ENCODE results near the gene AARS2.
"Not testable (repeated sequence)": the region's sequence is repeated elsewhere in the genome, so short reads cannot be mapped to it uniquely, and the experiment has no call there.

The AARS2 gene

GRCh38 chr6:44339301-44339700, 26.2 kb upstream of the AARS2 start:
- H3K27me3 Mint-ChIP-seq: peaks cover 42% of the 10 kb centered on the region
- no peak for ATAC-seq
- H3K4me1 Mint-ChIP-seq: no peaks in the 10 kb centered on the region
- H3K27ac Mint-ChIP-seq: no peak overlapping the region
- no peaks in the 10 kb centered on the region for H3K9me3 Mint-ChIP-seq
- H3K4me3 Mint-ChIP-seq: no peak overlapping the region
- no peaks in the 10 kb centered on the region for H3K36me3 Mint-ChIP-seq

- H3K27me3 Mint-ChIP-seq: peaks cover 34% of the 10 kb centered on the region
- no peaks in the 10 kb centered on the region for H3K36me3 Mint-ChIP-seq
- H3K4me3 Mint-ChIP-seq: no peak overlapping the region
- H3K4me1 Mint-ChIP-seq: no peaks in the 10 kb centered on the region
- no peak overlapping the region for H3K27ac Mint-ChIP-seq
- peak; percentile 83 for ATAC-seq
- H3K9me3 Mint-ChIP-seq: no peaks in the 10 kb centered on the region
Measured at GRCh38 chr6:44338228-44339122, 25.3 kb upstream of the AARS2 start.

- Mint-ChIP-seq H3K27ac (no peak overlapping the region), H3K27me3 (peaks cover 32% of the 10 kb centered on the region), H3K9me3 (no peaks in the 10 kb centered on the region), H3K36me3 (no peaks in the 10 kb centered on the region), H3K4me1 (no peaks in the 10 kb centered on the region), H3K4me3 (no peak overlapping the region)
- ATAC-seq: no peak
Measured at GRCh38 chr6:44335631-44336030, 22.5 kb upstream of the AARS2 start.

DNA sequence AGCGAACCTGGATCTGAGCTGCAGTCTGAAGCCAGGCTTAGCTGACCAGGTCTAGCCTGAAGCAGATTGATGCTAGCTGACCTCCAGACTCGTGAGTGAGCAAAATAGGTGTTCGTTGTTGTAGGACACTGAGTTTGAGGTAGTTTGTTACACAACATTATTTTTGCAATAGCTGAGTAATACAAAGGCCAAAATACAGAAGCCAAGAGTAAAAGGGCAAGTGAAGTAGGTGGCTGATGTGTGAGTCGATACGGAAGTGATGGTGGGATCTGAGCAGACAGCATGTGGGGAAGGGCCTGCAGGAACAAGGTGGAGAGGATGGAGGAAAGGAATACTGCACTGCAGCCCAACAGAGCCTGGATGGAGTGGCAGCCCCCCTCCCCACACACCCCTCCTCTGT, 20.8 kb upstream of the AARS2 start:
- ATAC-seq: no peak
- Mint-ChIP-seq H3K4me3 (no peak overlapping the region), H3K4me1 (no peaks in the 10 kb centered on the region), H3K27ac (no peak overlapping the region), H3K27me3 (peaks cover 49% of the 10 kb centered on the region), H3K36me3 (no peaks in the 10 kb centered on the region), H3K9me3 (no peaks in the 10 kb centered on the region)

DNA sequence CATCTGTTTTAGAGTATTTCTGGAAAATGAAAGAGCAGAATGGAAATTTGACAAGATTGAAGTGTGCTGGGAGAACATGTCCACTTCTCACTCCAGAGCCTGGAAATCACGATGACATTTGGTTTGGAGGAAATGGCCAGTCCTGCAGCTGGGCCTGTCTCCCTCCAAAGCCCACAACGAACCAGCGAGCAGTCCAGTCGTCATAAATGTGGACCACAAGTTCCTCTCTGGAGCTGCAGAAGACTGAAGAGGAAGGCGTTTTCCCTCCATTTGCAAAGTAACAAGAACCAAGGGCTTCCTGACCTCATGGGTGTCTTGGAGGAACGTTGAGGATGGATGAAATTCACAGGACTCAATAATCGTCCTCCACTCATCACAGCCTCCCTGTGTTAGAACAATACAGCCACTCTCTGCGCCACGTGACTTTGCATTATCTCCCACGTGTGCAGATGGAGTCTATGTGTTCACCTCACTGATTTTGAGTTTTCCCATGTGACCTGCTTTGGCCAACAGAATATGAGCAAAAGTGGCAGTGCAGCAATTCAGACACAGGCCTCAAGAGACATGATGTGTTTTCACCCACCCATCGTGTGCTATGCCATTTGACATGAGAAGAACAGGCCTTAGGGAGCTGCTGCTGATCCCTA, 20.2 kb upstream of the AARS2 start:
- H3K27ac Mint-ChIP-seq: no peak overlapping the region
- ATAC-seq: no peak

GRCh38 chr6:44332585-44332984, 19.4 kb upstream of the AARS2 start:
- ATAC-seq: no peak
- no peaks in the 10 kb centered on the region for H3K4me1 Mint-ChIP-seq
- no peaks in the 10 kb centered on the region for H3K9me3 Mint-ChIP-seq
- no peak overlapping the region for H3K27ac Mint-ChIP-seq
- no peak overlapping the region for H3K4me3 Mint-ChIP-seq
- H3K27me3 Mint-ChIP-seq: peaks cover 48% of the 10 kb centered on the region
- H3K36me3 Mint-ChIP-seq: no peaks in the 10 kb centered on the region

More for the DNA sequence above, 20.2 kb upstream of the AARS2 start:
- Mint-ChIP-seq H3K4me1 (no peaks in the 10 kb centered on the region), H3K36me3 (no peaks in the 10 kb centered on the region), H3K27me3 (peaks cover 51% of the 10 kb centered on the region), H3K9me3 (no peaks in the 10 kb centered on the region), H3K4me3 (no peak overlapping the region)

GRCh38 chr6:44329858-44330257, 16.7 kb upstream of the AARS2 start:
- Mint-ChIP-seq H3K4me1 (no peaks in the 10 kb centered on the region), H3K36me3 (no peaks in the 10 kb centered on the region), H3K4me3 (no peak overlapping the region), H3K27ac (no peak overlapping the region), H3K27me3 (peaks cover 41% of the 10 kb centered on the region), H3K9me3 (no peaks in the 10 kb centered on the region)
- no peak for ATAC-seq

DNA sequence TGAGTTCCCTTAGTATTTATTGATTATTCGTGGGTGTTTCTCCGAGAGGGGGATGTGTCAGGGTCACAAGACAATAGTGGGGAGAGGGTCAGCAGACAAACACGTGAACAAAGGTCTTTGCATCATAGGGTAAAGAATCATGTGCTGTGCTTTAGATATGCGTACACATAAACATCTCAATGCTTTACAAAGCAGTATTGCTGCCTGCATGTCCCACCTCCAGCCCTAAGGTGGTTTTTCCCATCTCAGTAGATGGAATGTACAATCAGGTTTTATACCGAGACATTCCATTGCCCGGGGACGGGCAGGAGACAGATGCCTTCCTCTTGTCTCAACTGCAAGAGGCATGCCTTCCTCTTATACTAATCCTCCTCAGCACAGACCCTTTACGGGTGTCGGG, 15.1 kb upstream of the AARS2 start:
- not testable (repeated sequence) for H3K36me3 Mint-ChIP-seq, H3K9me3 Mint-ChIP-seq, ATAC-seq, H3K27ac Mint-ChIP-seq, H3K4me3 Mint-ChIP-seq, H3K4me1 Mint-ChIP-seq
- H3K27me3 Mint-ChIP-seq: peaks cover 41% of the 10 kb centered on the region

- Mint-ChIP-seq H3K9me3 (no peaks in the 10 kb centered on the region), H3K27ac (no peak overlapping the region), H3K36me3 (no peaks in the 10 kb centered on the region), H3K27me3 (peaks cover 39% of the 10 kb centered on the region), H3K4me3 (no peak overlapping the region), H3K4me1 (no peaks in the 10 kb centered on the region)
- no peak for ATAC-seq
Measured at GRCh38 chr6:44327760-44328159, 14.6 kb upstream of the AARS2 start.

DNA sequence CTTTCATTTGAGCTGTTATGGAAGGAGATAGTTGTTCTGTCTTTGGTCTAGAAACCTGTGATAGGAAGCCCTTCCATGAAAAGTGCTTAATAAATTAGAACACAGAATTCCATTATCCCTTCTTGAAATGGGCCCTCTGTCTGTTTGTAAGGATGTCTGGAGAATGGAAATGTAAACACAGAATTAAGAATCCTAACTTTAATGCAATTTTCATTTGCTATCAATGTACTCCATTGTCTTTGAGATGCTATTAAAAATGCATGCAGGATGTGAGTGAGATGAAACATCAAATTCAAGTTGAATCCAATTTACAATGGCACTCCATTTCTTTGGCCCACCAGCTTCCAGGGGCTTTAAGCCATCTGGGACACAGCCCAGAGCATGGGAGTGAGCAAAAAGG, 13.9 kb upstream of the AARS2 start:
- peaks cover 33% of the 10 kb centered on the region for H3K27me3 Mint-ChIP-seq
- H3K9me3 Mint-ChIP-seq: no peaks in the 10 kb centered on the region
- no peaks in the 10 kb centered on the region for H3K36me3 Mint-ChIP-seq
- H3K27ac Mint-ChIP-seq: no peak overlapping the region
- ATAC-seq: no peak
- no peaks in the 10 kb centered on the region for H3K4me1 Mint-ChIP-seq
- no peak overlapping the region for H3K4me3 Mint-ChIP-seq

- no peaks in the 10 kb centered on the region for H3K4me1 Mint-ChIP-seq
- no peaks in the 10 kb centered on the region for H3K36me3 Mint-ChIP-seq
- H3K27ac Mint-ChIP-seq: no peak overlapping the region
- H3K9me3 Mint-ChIP-seq: no peaks in the 10 kb centered on the region
- peaks cover 43% of the 10 kb centered on the region for H3K27me3 Mint-ChIP-seq
- no peak for ATAC-seq
- H3K4me3 Mint-ChIP-seq: no peak overlapping the region
Measured at GRCh38 chr6:44321210-44321609, 8.1 kb upstream of the AARS2 start.

- not testable (repeated sequence) for H3K36me3 Mint-ChIP-seq, H3K4me3 Mint-ChIP-seq, H3K27ac Mint-ChIP-seq, ATAC-seq, H3K9me3 Mint-ChIP-seq
- H3K27me3 Mint-ChIP-seq: peaks cover 43% of the 10 kb centered on the region
- peaks cover 14% of the 10 kb centered on the region for H3K4me1 Mint-ChIP-seq
Measured at GRCh38 chr6:44317136-44317631, 4.0 kb upstream of the AARS2 start.

GRCh38 chr6:44316481-44316880, 3.3 kb upstream of the AARS2 start:
- no peak overlapping the region for H3K4me3 Mint-ChIP-seq
- H3K4me1 Mint-ChIP-seq: peaks cover 20% of the 10 kb centered on the region
- no peaks in the 10 kb centered on the region for H3K9me3 Mint-ChIP-seq
- H3K36me3 Mint-ChIP-seq: no peaks in the 10 kb centered on the region
- no peak for ATAC-seq
- H3K27me3 Mint-ChIP-seq: peaks cover 43% of the 10 kb centered on the region
- no peak overlapping the region for H3K27ac Mint-ChIP-seq

GRCh38 chr6:44315951-44316350, 2.8 kb upstream of the AARS2 start:
- no peaks in the 10 kb centered on the region for H3K36me3 Mint-ChIP-seq
- peaks cover 39% of the 10 kb centered on the region for H3K27me3 Mint-ChIP-seq
- no peak overlapping the region for H3K4me3 Mint-ChIP-seq
- ATAC-seq: no peak
- peaks cover 20% of the 10 kb centered on the region for H3K4me1 Mint-ChIP-seq
- H3K9me3 Mint-ChIP-seq: no peaks in the 10 kb centered on the region
- H3K27ac Mint-ChIP-seq: no peak overlapping the region

- Mint-ChIP-seq H3K4me3 (no peak overlapping the region), H3K36me3 (peaks cover under 1% of the 10 kb centered on the region), H3K9me3 (no peaks in the 10 kb centered on the region), H3K27me3 (peaks cover 34% of the 10 kb centered on the region), H3K27ac (no peak overlapping the region), H3K4me1 (peaks cover 20% of the 10 kb centered on the region)
- no peak for ATAC-seq
Measured at GRCh38 chr6:44315516-44315915, 2.4 kb upstream of the AARS2 start.

- not testable (repeated sequence) for H3K36me3 Mint-ChIP-seq, H3K9me3 Mint-ChIP-seq, H3K27ac Mint-ChIP-seq, ATAC-seq, H3K4me3 Mint-ChIP-seq
- H3K27me3 Mint-ChIP-seq: peaks cover 26% of the 10 kb centered on the region
- H3K4me1 Mint-ChIP-seq: peaks cover 20% of the 10 kb centered on the region
Measured at GRCh38 chr6:44314657-44315056, 1.5 kb upstream of the AARS2 start.

Data from stimulated activated memory B cell treated with anti-CD40 and anti-IgM and Interleukin-4, amounts not matched to agents 10 μg/mL and 1 μg/mL and 100 μg/mL, for 72 hours (primary cell).